H1 (cell line): ENCODE measurements around the gene LCNL1. TPM values are rescaled to one million over a fixed set of nuclear protein-coding genes. Genes with fewer than 3 reads are reported as not detected.
A peak's percentile ranks its signal among the peaks of the same experiment; 100 is the strongest.

ENCODE experiments used
- CTCF ChIA-PET: fragments of 300-600 bp; sonication (Branson Sonifier 250); formaldehyde crosslinking; loops from one replicate; lab custom pipeline; 2021; ENCODE audit not compliant: partially characterized antibody; lab: Charles Lee
- POLR2A ChIA-PET: fragments of 300-600 bp; sonication (Branson Sonifier 250); formaldehyde crosslinking; loops from one replicate; lab custom pipeline; 2021; ENCODE audit warnings: inconsistent platforms; ENCODE audit not compliant: partially characterized antibody; lab: Charles Lee
- DNase-seq, 2 experiments: peaks; one replicate each; pipeline versions ENCODE4 v3.0.0 to v3.0.0-alpha.2; 2010 to 2022; ENCODE audit warnings: low spot score in 2 of 2, low read depth in 1 of 2, mixed read lengths in 1 of 2
- FAIRE-seq: peaks from 2 replicates; lab custom pipeline; 2011; peaks lifted over from hg19 to GRCh38; lab: Jason Lieb, UNC
- H2AFZ ChIP-seq: 2 replicates; pipeline ENCODE4 v1.8.1; 2012; ENCODE audit warnings: low read length, inconsistent platforms
- H2AK5ac ChIP-seq: 2 replicates; pipeline ENCODE4 v1.6.1; 2013; ENCODE audit warnings: low read depth, low read length
- H2BK120ac ChIP-seq: replicated peaks from 2 replicates; pipeline ENCODE3; 2013; ENCODE audit warnings: low read depth, low read length, inconsistent platforms
- H2BK12ac ChIP-seq: 2 replicates; pipeline ENCODE4 v1.6.1; 2013; ENCODE audit warnings: low read depth, low read length
- H2BK15ac ChIP-seq: 2 replicates; pipeline ENCODE4 v1.6.1; 2013; ENCODE audit warnings: low read length
- H2BK20ac ChIP-seq: 2 replicates; pipeline ENCODE4 v1.6.1; 2013; ENCODE audit warnings: low read length
- H2BK5ac ChIP-seq: 2 replicates; pipeline ENCODE4 v1.6.1; 2013; ENCODE audit warnings: low read depth, low read length
- H3K14ac ChIP-seq: 2 replicates; pipeline ENCODE4 v1.6.1; 2013; ENCODE audit warnings: inconsistent platforms; ENCODE audit not compliant: insufficient read length
- H3K18ac ChIP-seq: 2 replicates; pipeline ENCODE4 v1.6.1; 2013; ENCODE audit warnings: low read length; ENCODE audit errors: extremely low read depth
- H3K23ac ChIP-seq: 2 replicates; pipeline ENCODE4 v1.6.1; 2013; ENCODE audit warnings: inconsistent platforms; ENCODE audit not compliant: insufficient read length
- H3K23me2 ChIP-seq: 2 replicates; pipeline ENCODE4 v1.6.1; 2013; ENCODE audit warnings: low read depth, low read length
- H3K27ac ChIP-seq: 2 replicates; pipeline ENCODE4 v1.6.1; 2011; ENCODE audit warnings: low read depth, low read length, inconsistent platforms
- H3K27me3 ChIP-seq, 4 experiments: replicated peaks in 1 of 4; 1 replicate in 1 of 4; 2 replicates in 3 of 4; pipeline versions ENCODE4 v1.6.1 to v1.8.1; 2011 to 2013; ENCODE audit warnings: low read length in 3 of 4, mild to moderate bottlenecking in 3 of 4, inconsistent platforms in 2 of 4, mixed read lengths in 2 of 4, moderate library complexity in 1 of 4; ENCODE audit not compliant: control insufficient read depth in 3 of 4, insufficient read depth in 3 of 4; ENCODE audit errors: extremely low read depth in 1 of 4
- H3K36me3 ChIP-seq, 4 experiments: 2 replicates each; pipeline versions ENCODE4 v1.6.1 to v1.8.1; 2011 to 2013; ENCODE audit warnings: mild to moderate bottlenecking in 4 of 4, low read length in 3 of 4, moderate library complexity in 2 of 4, control low read depth in 1 of 4, inconsistent platforms in 1 of 4; ENCODE audit not compliant: insufficient read depth in 4 of 4, control insufficient read depth in 2 of 4
- H3K4ac ChIP-seq: replicated peaks from 2 replicates; pipeline ENCODE3; 2013; ENCODE audit warnings: low read length, low read depth, mixed read lengths, inconsistent platforms; ENCODE audit not compliant: insufficient read length
- H3K4me1 ChIP-seq, 4 experiments: replicated peaks in 1 of 4; 1 replicate in 1 of 4; 2 replicates in 3 of 4; pipeline versions ENCODE4 v1.6.1 to v1.8.1; 2011 to 2013; ENCODE audit warnings: low read length in 3 of 4, inconsistent platforms in 2 of 4, mixed read lengths in 1 of 4; ENCODE audit not compliant: insufficient read depth in 4 of 4, control insufficient read depth in 3 of 4
- H3K4me2 ChIP-seq, 2 experiments: 2 replicates each; pipeline versions ENCODE4 v1.6.1 to v1.8.1; 2011 to 2013; ENCODE audit warnings: low read depth in 2 of 2, low read length in 2 of 2, control low read depth in 1 of 2, inconsistent platforms in 1 of 2, mild to moderate bottlenecking in 1 of 2; ENCODE audit not compliant: insufficient read depth in 1 of 2
- H3K4me3 ChIP-seq, 4 experiments: fragments of 200-600, 300-600 bp in 1 of 4; sonication (generic), shearing (Covaris generic), sonication (Bioruptor Twin) in 1 of 4; 2 replicates each; pipeline versions ENCODE4 v1.5.1 to v1.8.1; 2011 to 2016; ENCODE audit warnings: low read length in 4 of 4, low read depth in 3 of 4, control low read depth in 2 of 4, inconsistent platforms in 2 of 4, mild to moderate bottlenecking in 2 of 4, mixed read lengths in 1 of 4, moderate library complexity in 1 of 4; ENCODE audit not compliant: insufficient read depth in 2 of 4; ENCODE audit errors: extremely low read depth in 1 of 4
- H3K56ac ChIP-seq: replicated peaks from 2 replicates; pipeline ENCODE3; 2013; ENCODE audit warnings: low read depth, mild to moderate bottlenecking, mixed read lengths, low read length, inconsistent platforms; ENCODE audit not compliant: insufficient read length
- H3K79me1 ChIP-seq: 2 replicates; pipeline ENCODE4 v1.6.1; 2013; ENCODE audit warnings: low read depth, low read length, control low read depth
- H3K79me2 ChIP-seq, 2 experiments: 2 replicates each; pipeline versions ENCODE4 v1.6.1 to v1.8.1; 2012 to 2013; ENCODE audit warnings: low read length in 2 of 2, mild to moderate bottlenecking in 2 of 2, inconsistent platforms in 1 of 2; ENCODE audit not compliant: insufficient read depth in 2 of 2, control insufficient read depth in 1 of 2
- H3K9ac ChIP-seq, 4 experiments: replicated peaks in 1 of 4; 1 replicate in 1 of 4; 2 replicates in 3 of 4; pipeline versions ENCODE4 v1.6.1 to v1.8.1; 2011 to 2013; ENCODE audit warnings: low read depth in 3 of 4, low read length in 3 of 4, control low read depth in 2 of 4, mild to moderate bottlenecking in 2 of 4, moderate library complexity in 2 of 4, inconsistent platforms in 1 of 4; ENCODE audit errors: extremely low read depth in 1 of 4
- H3K9me3 ChIP-seq, 2 experiments: 2 replicates each; pipeline versions ENCODE4 v1.6.1 to v1.8.1; 2012 to 2013; ENCODE audit warnings: mild to moderate bottlenecking in 2 of 2, moderate library complexity in 2 of 2, control low read depth in 1 of 2, inconsistent platforms in 1 of 2, low read depth in 1 of 2, low read length in 1 of 2, mixed read lengths in 1 of 2; ENCODE audit not compliant: insufficient read depth in 2 of 2
- H4K20me1 ChIP-seq, 2 experiments: replicated peaks in 1 of 2; 2 replicates each; pipeline versions ENCODE3 to v1.8.1; 2011 to 2013; ENCODE audit warnings: inconsistent platforms in 2 of 2, low read length in 2 of 2, mild to moderate bottlenecking in 1 of 2; ENCODE audit not compliant: insufficient read depth in 2 of 2, control insufficient read depth in 1 of 2
- H4K5ac ChIP-seq: 2 replicates; pipeline ENCODE4 v1.6.1; 2013; ENCODE audit warnings: low read length, low read depth, mixed read lengths, inconsistent platforms; ENCODE audit not compliant: insufficient read length
- H4K8ac ChIP-seq: 2 replicates; pipeline ENCODE4 v1.8.0; 2013; ENCODE audit warnings: mild to moderate bottlenecking, moderate library complexity, low read length, inconsistent platforms; ENCODE audit not compliant: insufficient read depth; ENCODE audit errors: extremely low read depth
- H4K91ac ChIP-seq: replicated peaks from 2 replicates; pipeline ENCODE3; 2013; ENCODE audit warnings: low read length, mixed read lengths, inconsistent platforms; ENCODE audit not compliant: insufficient read length
- BCL11A ChIP-seq, 2 experiments: IDR thresholded peaks; one replicate each; pipeline ENCODE4 v1.6.1; 2011; ENCODE audit warnings: low read depth in 2 of 2, low read length in 2 of 2, mild to moderate bottlenecking in 2 of 2
- CHD1 ChIP-seq: IDR thresholded peaks from 2 replicates; pipeline ENCODE4 v1.6.1; 2012; ENCODE audit warnings: low read depth, low read length, improper control_type of control experiment
- GTF2F1 ChIP-seq: IDR thresholded peaks from 2 replicates; pipeline ENCODE4 v1.6.1; 2012; ENCODE audit warnings: low read depth, low read length, improper control_type of control experiment, borderline replicate concordance
- JUND ChIP-seq: IDR thresholded peaks from 2 replicates; pipeline ENCODE4 v1.6.1; 2011; ENCODE audit warnings: mild to moderate bottlenecking, improper control_type of control experiment, low read length
- KDM4A ChIP-seq: IDR thresholded peaks from one replicate; pipeline ENCODE4 v1.7.1; 2012; ENCODE audit warnings: low read depth, mild to moderate bottlenecking, moderate library complexity, low read length, inconsistent platforms; ENCODE audit not compliant: severe bottlenecking
- MAFK ChIP-seq: IDR thresholded peaks from 2 replicates; pipeline ENCODE4 v1.6.1; 2012; ENCODE audit warnings: low read depth, mild to moderate bottlenecking, improper control_type of control experiment, low read length
- MAX ChIP-seq: IDR thresholded peaks from 2 replicates; pipeline ENCODE4 v1.6.1; 2012; ENCODE audit warnings: inconsistent platforms
- PHF8 ChIP-seq: fragments of 200-600 bp; sonication (generic); conservative IDR thresholded peaks from 2 replicates; pipeline ENCODE4 v1.7.1; 2012; ENCODE audit warnings: low read depth, mild to moderate bottlenecking, inconsistent platforms, low read length, moderate library complexity
- POLR2AphosphoS5 ChIP-seq: IDR thresholded peaks from 2 replicates; pipeline ENCODE4 v1.6.1; 2011; ENCODE audit warnings: low read depth, low read length
- RBBP5 ChIP-seq: IDR thresholded peaks from 2 replicates; pipeline ENCODE4 v1.7.1; 2012; ENCODE audit warnings: low read depth, mild to moderate bottlenecking, inconsistent platforms, low read length, moderate library complexity, borderline replicate concordance
- SP2 ChIP-seq: IDR thresholded peaks from 2 replicates; pipeline ENCODE4 v1.6.1; 2012; ENCODE audit warnings: mild to moderate bottlenecking, low read length, inconsistent platforms
- SUZ12 ChIP-seq: fragments of 200-600 bp; sonication (generic); IDR thresholded peaks from 2 replicates; pipeline ENCODE4 v1.6.1; 2012; ENCODE audit warnings: mild to moderate bottlenecking, inconsistent platforms, low read length, moderate library complexity, mixed read lengths
- TAF1 ChIP-seq: IDR thresholded peaks from 2 replicates; pipeline ENCODE4 v1.6.1; 2011; ENCODE audit warnings: mild to moderate bottlenecking, low read depth, low read length
- WGBS, 2 experiments: shearing (Covaris generic) in 1 of 2; methylation state at CpG; one replicate each; pipeline versions ENCODE4 v1.1.6 to v1.1.7; 2013 to 2015; ENCODE audit warnings: low lambda C conversion rate in 2 of 2, mixed read lengths in 2 of 2, inconsistent platforms in 1 of 2, low coverage in 1 of 2, missing lambda C conversion rate in 1 of 2; ENCODE audit not compliant: insufficient replicate concordance in 2 of 2, insufficient coverage in 1 of 2, insufficient read length in 1 of 2; ENCODE audit errors: extremely low coverage in 1 of 2, missing lambda C conversion rate in 1 of 2; 5-methylcytosine and 5-hydroxymethylcytosine counted together
- polyA plus RNA-seq, 7 experiments: library from polyadenylated mRNA; depleted of rRNA in 3 of 7; stranded (reverse) in 5 of 7; unstranded in 2 of 7; fragments of >200 nt in 5 of 7; fragments of 200-250 nt in 2 of 7; gene quantifications; 1 replicate in 5 of 7; 2 replicates in 1 of 7; 4 replicates in 1 of 7; pipeline versions ENCODE4 v1.2.1 to v1.2.3, GENCODE V29; 2011 to 2013; ENCODE audit warnings: missing spikeins in 2 of 7, mixed read lengths in 2 of 7
- total RNA-seq: library from RNA; stranded (reverse); fragmentation: NEBNext Ultra II Directional; extraction: Animal tissue kit (Norgen Biotek cat#: 25700); gene quantifications from 2 replicates; pipeline ENCODE4 v1.2.1, GENCODE V29; 2021

The LCNL1 gene
- total and polyA plus RNA-seq, 2 of the 8 experiments (the other 6 are each of a cell fraction or from before 2014, with no cell fraction given), result 0.11 TPM; not detected in 1

DNA sequence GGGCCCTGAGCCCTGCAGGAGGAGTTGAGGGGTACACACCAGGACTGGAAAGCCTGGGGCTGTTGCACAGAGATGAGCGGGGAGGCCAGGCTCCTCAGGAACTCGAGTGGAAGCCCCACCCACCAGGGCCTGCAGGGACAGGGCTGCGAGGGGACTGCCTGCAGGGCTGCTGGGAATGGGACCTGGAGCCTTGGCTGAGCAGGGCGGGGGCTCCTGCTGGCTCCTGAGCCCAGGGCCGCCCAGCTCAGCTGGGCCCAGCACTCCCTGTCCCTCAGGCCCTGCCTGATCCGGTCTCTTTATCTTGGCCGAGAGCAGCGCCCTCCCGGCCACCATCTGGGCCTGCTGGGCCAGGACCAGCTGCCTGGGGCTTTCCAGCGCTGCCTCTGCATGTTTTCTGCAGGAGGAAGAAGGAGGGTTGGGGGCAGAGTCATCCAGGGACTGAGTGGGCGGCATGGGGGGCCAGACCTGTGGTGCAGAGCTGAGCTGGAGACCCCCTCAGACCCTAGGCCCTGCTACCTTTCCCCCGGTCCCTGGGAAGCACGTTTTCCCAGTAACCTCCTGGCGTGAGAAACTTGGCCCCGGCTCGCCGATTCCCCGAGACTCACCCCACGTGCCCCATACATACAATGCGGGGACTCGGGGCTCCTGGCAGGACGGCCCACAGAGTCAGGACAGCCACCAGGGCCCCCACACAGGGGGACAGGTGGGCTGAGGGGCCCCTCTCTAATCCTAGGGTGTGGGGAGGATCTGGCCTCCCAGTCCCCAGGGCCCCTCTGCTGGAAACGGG is 21.3 kb upstream of the LCNL1 start:
- DNase-seq, result no peak
- no peak overlapping the region for H3K56ac ChIP-seq
- no peak overlapping the region for H3K18ac ChIP-seq
- no peak overlapping the region for H3K4me3 ChIP-seq
- no peak overlapping the region for H4K8ac ChIP-seq
- H4K5ac ChIP-seq, result no peak overlapping the region
- no peak overlapping the region for H2BK120ac ChIP-seq
- no peak overlapping the region for H3K23ac ChIP-seq
- H2BK5ac ChIP-seq, result no peak overlapping the region
- H3K4me2 ChIP-seq, result no peak overlapping the region
- POLR2A ChIA-PET, result interaction anchor here (1.5 kb wide), 1 partner anchor 23 kb away, joined by 3 read pairs; no protein-coding TSS in a partner anchor
- no peaks in the 10 kb centered on the region for H3K79me2 ChIP-seq
- no peak overlapping the region for H2BK15ac ChIP-seq
- H2AK5ac ChIP-seq, result no peak overlapping the region
- no peak overlapping the region for H3K9ac ChIP-seq
- H3K79me1 ChIP-seq, result no peaks in the 10 kb centered on the region; the same call in 1 of the 2 replicates
- no peak for FAIRE-seq
- peak overlapping the region; percentile 60; the same call in 1 of the 2 replicates for H2BK12ac ChIP-seq
- H2AFZ ChIP-seq, result no peak overlapping the region
- H4K20me1 ChIP-seq, result peaks cover 0 to 4% of the 10 kb centered on the region in 2 experiments
- WGBS, 2 experiments, result 89% methylated on average over 21 of the region's 23 CpGs; no CpG with 5 or more reads in 1 of the 2 experiments
- H3K4ac ChIP-seq, result no peak overlapping the region
- H2BK20ac ChIP-seq, result no peak overlapping the region; the same call in 1 of the 2 replicates
- no peaks in the 10 kb centered on the region for H3K36me3 ChIP-seq
- peaks cover 0 to 9% (median 5%) of the 10 kb centered on the region in 4 experiments; a peak in 5 of 7 replicates for H3K4me1 ChIP-seq
- no peaks in the 10 kb centered on the region for H3K9me3 ChIP-seq
- H3K23me2 ChIP-seq, result peaks cover 11% of the 10 kb centered on the region; the same call in 1 of the 2 replicates
- no peaks in the 10 kb centered on the region for H3K27me3 ChIP-seq
- H4K91ac ChIP-seq, result no peak overlapping the region
- no peak overlapping the region for H3K27ac ChIP-seq
- no peak overlapping the region for H3K14ac ChIP-seq
- CTCF ChIA-PET, result interaction anchor here (1.3 to 5.6 kb wide), 4 partner anchors 13 to 74 kb away, joined by 6 to 32 read pairs (median 20); partner anchors contain the start of gene PTGDS
- TF ChIP-seq BCL11A (IDR thresholded peaks at IDR 0.05; ENCODE audit: low read depth in 2 of 2, low read length in 2 of 2) (no peak), POLR2AphosphoS5 (no peak), PHF8 (no peak), KDM4A (no peak), CHD1 (no peak), RBBP5 (no peak), JUND (no peak), GTF2F1 (no peak), MAFK (no peak), SUZ12 (no peak), TAF1 (no peak), SP2 (no peak), MAX (no peak)
